22Rv1 (cell line): ENCODE measurements around the gene PEAR1.
A peak's percentile ranks its signal among the peaks of the same experiment; 100 is the strongest.

Experiments
- H3K27ac ChIP-seq: fragments of 450-650 bp; 2 replicates; pipeline ENCODE4 v1.5.1; 2017
- ZFX ChIP-seq: fragments of 450-650 bp; IDR thresholded peaks from 2 replicates; pipeline ENCODE4 v1.6.1; 2017; ENCODE audit warnings: antibody characterized with exemption, borderline replicate concordance
- TF ChIP-seq, protein P1 (sequence below): fragments of 450-650 bp; IDR thresholded peaks from 2 replicates; pipeline ENCODE4 v1.5.1; 2017; ENCODE audit warnings: mild to moderate bottlenecking

The PEAR1 gene

GRCh38 chr1:156914440-156914856, 20.9 kb downstream of the PEAR1 start:
- no peak overlapping the region for H3K27ac ChIP-seq
- TF ChIP-seq, protein P1, sequence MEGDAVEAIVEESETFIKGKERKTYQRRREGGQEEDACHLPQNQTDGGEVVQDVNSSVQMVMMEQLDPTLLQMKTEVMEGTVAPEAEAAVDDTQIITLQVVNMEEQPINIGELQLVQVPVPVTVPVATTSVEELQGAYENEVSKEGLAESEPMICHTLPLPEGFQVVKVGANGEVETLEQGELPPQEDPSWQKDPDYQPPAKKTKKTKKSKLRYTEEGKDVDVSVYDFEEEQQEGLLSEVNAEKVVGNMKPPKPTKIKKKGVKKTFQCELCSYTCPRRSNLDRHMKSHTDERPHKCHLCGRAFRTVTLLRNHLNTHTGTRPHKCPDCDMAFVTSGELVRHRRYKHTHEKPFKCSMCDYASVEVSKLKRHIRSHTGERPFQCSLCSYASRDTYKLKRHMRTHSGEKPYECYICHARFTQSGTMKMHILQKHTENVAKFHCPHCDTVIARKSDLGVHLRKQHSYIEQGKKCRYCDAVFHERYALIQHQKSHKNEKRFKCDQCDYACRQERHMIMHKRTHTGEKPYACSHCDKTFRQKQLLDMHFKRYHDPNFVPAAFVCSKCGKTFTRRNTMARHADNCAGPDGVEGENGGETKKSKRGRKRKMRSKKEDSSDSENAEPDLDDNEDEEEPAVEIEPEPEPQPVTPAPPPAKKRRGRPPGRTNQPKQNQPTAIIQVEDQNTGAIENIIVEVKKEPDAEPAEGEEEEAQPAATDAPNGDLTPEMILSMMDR: no peak
- no peak for TF ChIP-seq ZFX

DNA sequence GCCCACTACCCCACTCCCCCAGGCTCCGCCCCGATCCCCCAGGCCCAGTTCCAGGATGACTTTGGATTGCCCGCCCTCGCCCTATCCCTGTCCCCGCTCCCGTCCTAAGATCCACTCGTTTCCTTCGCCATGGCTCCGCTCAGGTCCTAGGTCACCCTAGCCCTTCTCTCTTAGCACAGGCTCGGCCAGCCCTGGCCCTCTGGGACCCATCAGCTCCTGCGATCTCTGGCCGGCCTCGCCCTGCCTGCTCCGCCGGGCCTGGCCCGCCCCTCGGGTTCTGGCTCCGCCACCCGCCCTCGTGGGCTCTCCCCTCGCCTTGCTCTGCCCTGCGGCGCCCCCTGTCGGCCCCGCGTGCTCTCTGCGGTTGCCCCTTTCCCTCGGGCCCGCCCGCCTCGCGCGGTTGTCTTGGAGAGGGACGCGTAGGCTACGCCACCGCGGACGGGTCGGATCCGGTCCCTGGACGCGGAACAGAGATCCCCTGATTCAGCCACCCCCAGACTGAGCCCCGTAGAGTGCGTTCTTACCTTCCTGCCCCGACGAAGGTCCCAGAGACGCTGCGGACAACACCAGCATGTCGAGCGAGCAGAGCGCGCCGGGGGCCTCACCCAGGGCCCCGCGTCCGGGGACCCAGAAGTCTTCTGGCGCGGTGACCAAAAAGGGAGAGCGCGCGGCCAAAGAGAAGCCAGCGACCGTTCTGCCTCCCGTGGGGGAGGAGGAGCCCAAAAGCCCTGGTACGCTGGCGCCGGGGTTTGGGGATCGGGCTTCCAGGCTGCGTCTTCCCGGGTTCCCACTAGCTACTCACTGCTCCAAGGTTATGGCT, 26.9 kb downstream of the PEAR1 start, which contains the start of gene LRRC71:
TSS of gene LRRC71 (plus strand) at position 400 of the 820 bp plus-strand sequence. CDS start at position 572, 172 bp downstream.
- TF ChIP-seq ZFX: no peak
- TF ChIP-seq, protein P1: peak; percentile 100
- H3K27ac ChIP-seq: no peak within 1 kb of the TSS

DNA sequence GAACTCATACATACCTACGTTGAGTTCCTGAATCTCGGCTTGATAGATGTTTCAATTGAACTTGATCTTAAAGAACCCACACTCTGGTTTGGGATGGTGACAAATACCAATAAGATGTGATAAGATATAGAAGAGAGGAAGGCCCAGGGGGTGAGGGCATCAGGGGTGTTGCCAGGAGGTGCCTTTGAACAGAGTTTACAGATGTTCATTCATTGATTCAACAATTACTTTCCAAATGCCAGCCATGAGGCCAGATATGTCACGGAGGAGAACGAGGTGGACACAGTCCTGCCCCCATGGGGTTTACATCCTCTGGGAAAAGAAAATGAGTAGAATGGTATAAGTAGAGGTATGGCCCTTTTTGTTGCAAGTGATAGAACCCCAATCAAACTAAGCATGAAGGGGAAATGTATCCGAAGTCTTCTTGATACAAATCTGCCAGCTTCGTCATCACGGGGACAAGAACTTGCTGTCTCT, 27.6 kb downstream of the PEAR1 start:
- TF ChIP-seq, protein P1: no peak
- no peak for TF ChIP-seq ZFX
- no peak overlapping the region for H3K27ac ChIP-seq

- TF ChIP-seq, protein P1: no peak
- no peak for TF ChIP-seq ZFX
- no peak overlapping the region for H3K27ac ChIP-seq
Measured at GRCh38 chr1:156922986-156923669, 29.6 kb downstream of the PEAR1 start.

GRCh38 chr1:156923670-156924477, 30.4 kb downstream of the PEAR1 start:
- TF ChIP-seq, protein P1: no peak
- no peak for TF ChIP-seq ZFX
- no peak overlapping the region for H3K27ac ChIP-seq

DNA sequence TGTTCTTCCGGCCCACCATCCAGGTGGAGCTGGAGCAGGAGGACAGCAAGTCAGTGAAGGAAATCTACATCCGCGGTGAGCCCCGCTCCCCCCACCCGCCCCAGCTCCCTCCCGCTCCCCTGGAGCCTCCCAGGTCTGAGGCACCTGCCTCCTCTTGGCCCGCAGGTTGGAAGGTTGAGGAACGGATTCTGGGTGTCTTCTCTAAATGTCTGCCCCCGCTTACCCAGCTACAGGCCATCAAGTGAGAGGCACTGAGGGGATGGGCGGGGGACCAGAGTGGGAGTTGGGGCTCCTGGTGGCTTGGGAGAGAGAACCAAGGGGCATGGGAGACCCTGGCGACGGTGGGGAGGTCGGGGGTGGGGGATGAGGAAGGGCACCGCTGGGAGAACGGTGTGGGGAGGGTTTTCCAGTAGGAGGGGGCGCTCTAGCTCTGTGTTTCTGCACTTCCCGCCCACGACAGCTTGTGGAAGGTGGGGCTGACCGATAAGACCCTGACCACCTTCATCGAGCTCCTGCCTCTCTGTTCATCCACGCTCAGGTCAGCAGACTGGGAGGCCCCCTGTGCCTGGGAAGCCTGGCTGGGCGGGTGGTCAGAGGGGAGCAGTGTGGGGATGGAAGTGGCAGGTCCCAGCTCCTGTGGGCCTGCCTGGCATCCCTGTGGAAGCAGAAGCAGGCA, 31.1 kb downstream of the PEAR1 start:
- TF ChIP-seq ZFX: no peak
- TF ChIP-seq, protein P1: no peak

More for the DNA sequence above, 31.1 kb downstream of the PEAR1 start:
- H3K27ac ChIP-seq: no peak overlapping the region
